ENCODE measurements around the gene REP15. TPM values are rescaled to one million over a fixed set of nuclear protein-coding genes. Genes with fewer than 3 reads are reported as not detected.
"Not testable (repeated sequence)": the region's sequence is repeated elsewhere in the genome, so short reads cannot be mapped to it uniquely, and the experiment has no call there.

Gene REP15
- total RNA-seq, 1 donor from 2014 or later: 1.3 TPM

DNA sequence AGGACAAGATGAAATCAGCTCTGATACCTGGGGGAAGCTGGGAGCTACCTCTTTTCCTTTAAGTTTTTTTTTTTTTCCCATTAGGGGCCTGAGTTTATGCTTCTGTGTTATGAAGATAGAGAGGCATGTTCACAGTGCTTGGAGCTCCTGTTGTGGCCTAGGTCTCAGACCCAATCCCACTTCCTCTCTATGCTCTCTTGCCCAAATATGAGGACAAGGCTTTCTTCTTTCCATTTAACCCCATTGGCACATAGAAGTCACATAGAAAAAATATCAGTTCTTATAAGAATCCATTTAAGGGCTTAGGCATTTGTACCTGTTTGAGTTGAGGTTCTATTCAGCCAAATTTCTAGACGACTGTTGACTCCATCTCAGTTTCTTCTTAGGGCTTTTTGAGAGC is 27.0 kb downstream of the REP15 start:
- TF ChIP-seq CTCF (IDR thresholded peaks at IDR 0.05): no peak
- no peak for DNase-seq (ENCODE audit: low spot score)
- no peak overlapping the region for H3K27ac Mint-ChIP-seq (ENCODE audit: unreplicated experiment)
- peaks cover 20% of the 10 kb centered on the region for H3K36me3 Mint-ChIP-seq (ENCODE audit: low read depth)
- no peak overlapping the region for H3K4me3 Mint-ChIP-seq (ENCODE audit: unreplicated experiment)
- no peaks in the 10 kb centered on the region for H3K27me3 Mint-ChIP-seq (ENCODE audit: low read depth)
- H3K9me3 Mint-ChIP-seq (ENCODE audit: low read depth): no peaks in the 10 kb centered on the region
- H3K4me1 Mint-ChIP-seq (ENCODE audit: low read depth): no peaks in the 10 kb centered on the region

- Mint-ChIP-seq H3K4me3 (ENCODE audit: unreplicated experiment) (no peak overlapping the region), H3K27ac (ENCODE audit: unreplicated experiment) (no peak overlapping the region), H3K4me1 (ENCODE audit: low read depth) (no peaks in the 10 kb centered on the region)
Measured at GRCh38 chr12:27730097-27730588, 33.9 kb downstream of the REP15 start.

GRCh38 chr12:27732281-27732680 is 36.0 kb downstream of the REP15 start:
- H3K4me3 Mint-ChIP-seq (ENCODE audit: unreplicated experiment): no peak overlapping the region
- no peaks in the 10 kb centered on the region for H3K27me3 Mint-ChIP-seq (ENCODE audit: low read depth)
- no peak for TF ChIP-seq CTCF (IDR thresholded peaks at IDR 0.05)
- no peaks in the 10 kb centered on the region for H3K4me1 Mint-ChIP-seq (ENCODE audit: low read depth)
- peaks cover 13% of the 10 kb centered on the region for H3K36me3 Mint-ChIP-seq (ENCODE audit: low read depth)
- DNase-seq (ENCODE audit: low spot score): no peak
- no peaks in the 10 kb centered on the region for H3K9me3 Mint-ChIP-seq (ENCODE audit: low read depth)
- H3K27ac Mint-ChIP-seq (ENCODE audit: unreplicated experiment): no peak overlapping the region

More at GRCh38 chr12:27730097-27730588, 33.9 kb downstream of the REP15 start:
- no peak for DNase-seq (ENCODE audit: low spot score)
- H3K36me3 Mint-ChIP-seq (ENCODE audit: low read depth): peaks cover 20% of the 10 kb centered on the region
- no peak for TF ChIP-seq CTCF (IDR thresholded peaks at IDR 0.05)
- no peaks in the 10 kb centered on the region for H3K27me3 Mint-ChIP-seq (ENCODE audit: low read depth)
- no peaks in the 10 kb centered on the region for H3K9me3 Mint-ChIP-seq (ENCODE audit: low read depth)

DNA sequence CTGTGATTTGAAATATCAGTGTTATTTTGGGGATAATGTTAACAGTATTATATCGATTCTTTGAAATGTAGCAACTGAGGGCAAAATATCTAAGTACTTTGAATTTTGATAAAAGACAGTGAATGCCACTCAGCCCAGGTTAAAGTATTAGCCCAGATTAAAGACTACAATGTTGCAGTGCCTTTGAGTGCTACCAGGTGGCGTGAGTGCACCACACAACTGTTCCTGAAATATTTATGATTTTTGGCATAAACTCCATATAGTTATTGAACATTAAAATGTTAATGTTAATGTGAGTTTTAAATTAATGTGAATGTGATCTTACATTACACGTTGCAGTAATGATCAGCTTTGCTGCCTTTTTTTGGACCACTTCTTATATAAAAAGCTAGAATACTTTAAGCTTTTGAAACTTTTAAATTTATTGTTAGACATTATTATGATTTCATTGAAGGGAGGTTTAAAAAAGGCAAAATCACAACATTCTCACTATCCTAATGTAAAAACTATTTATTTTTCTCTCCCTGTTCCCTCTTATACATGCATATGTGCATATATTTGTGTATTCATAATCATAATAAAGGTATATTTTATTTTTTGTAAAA is 36.9 kb downstream of the REP15 start:
- Mint-ChIP-seq H3K27me3 (ENCODE audit: low read depth) (no peaks in the 10 kb centered on the region), H3K4me3 (ENCODE audit: unreplicated experiment) (no peak overlapping the region), H3K27ac (ENCODE audit: unreplicated experiment) (no peak overlapping the region), H3K9me3 (ENCODE audit: low read depth) (no peaks in the 10 kb centered on the region), H3K4me1 (ENCODE audit: low read depth) (no peaks in the 10 kb centered on the region), H3K36me3 (ENCODE audit: low read depth) (peaks cover 16% of the 10 kb centered on the region)
- no peak for DNase-seq (ENCODE audit: low spot score)
- TF ChIP-seq CTCF (IDR thresholded peaks at IDR 0.05): peak; percentile 92

DNA sequence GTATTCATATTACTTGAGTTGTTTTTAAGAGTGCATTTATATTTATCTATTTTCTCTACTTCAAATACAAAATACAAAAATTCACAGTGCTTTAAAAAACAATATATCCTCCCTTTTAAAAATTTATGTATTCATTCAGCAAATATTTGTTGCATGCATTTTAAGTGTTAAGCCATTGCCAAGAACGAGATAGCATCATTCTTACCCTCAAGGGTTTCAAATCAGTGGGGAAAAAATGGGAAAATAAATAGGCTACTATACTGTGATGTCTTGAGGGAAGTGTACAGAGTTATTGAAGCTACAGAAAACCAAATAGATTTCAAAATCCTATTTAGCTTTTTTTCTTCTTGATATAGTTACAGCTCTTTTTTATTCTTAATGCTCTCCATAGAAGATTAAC is 37.5 kb downstream of the REP15 start:
- peaks cover 16% of the 10 kb centered on the region for H3K36me3 Mint-ChIP-seq (ENCODE audit: low read depth)

DNA sequence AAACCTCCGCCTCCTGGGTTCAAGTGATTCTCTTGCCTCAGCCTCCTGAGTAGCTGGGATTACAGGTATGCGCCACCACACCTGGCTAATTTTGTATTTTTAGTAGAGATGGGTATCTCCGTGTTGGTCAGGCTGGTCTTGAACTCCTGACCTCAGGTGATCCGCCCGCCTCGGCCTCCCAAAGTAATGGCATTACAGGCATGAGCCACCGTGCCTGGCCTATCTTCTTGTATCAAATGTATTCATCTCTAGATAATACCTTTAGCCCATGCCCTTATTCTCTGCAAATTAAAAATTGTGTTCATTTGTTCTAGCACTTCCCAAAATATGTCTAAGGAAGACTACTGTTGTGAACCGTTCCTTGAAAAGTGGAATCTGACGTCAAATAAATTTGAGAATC is 38.1 kb downstream of the REP15 start:
- not testable (repeated sequence) for H3K9me3 Mint-ChIP-seq (ENCODE audit: low read depth); H3K27ac Mint-ChIP-seq (ENCODE audit: unreplicated experiment); DNase-seq (ENCODE audit: low spot score); H3K4me1 Mint-ChIP-seq (ENCODE audit: low read depth); H3K4me3 Mint-ChIP-seq (ENCODE audit: unreplicated experiment); H3K27me3 Mint-ChIP-seq (ENCODE audit: low read depth)
- H3K36me3 Mint-ChIP-seq (ENCODE audit: low read depth): peaks cover 16% of the 10 kb centered on the region

More for the DNA sequence above, 37.5 kb downstream of the REP15 start:
- no peaks in the 10 kb centered on the region for H3K27me3 Mint-ChIP-seq (ENCODE audit: low read depth)
- no peak for DNase-seq (ENCODE audit: low spot score)
- H3K27ac Mint-ChIP-seq (ENCODE audit: unreplicated experiment): no peak overlapping the region
- H3K4me1 Mint-ChIP-seq (ENCODE audit: low read depth): no peaks in the 10 kb centered on the region
- H3K4me3 Mint-ChIP-seq (ENCODE audit: unreplicated experiment): no peak overlapping the region
- no peaks in the 10 kb centered on the region for H3K9me3 Mint-ChIP-seq (ENCODE audit: low read depth)
- TF ChIP-seq CTCF (IDR thresholded peaks at IDR 0.05): no peak
